ENCODE results near the gene MOSMO. TPM values are rescaled to one million over a fixed set of nuclear protein-coding genes. Genes with fewer than 3 reads are reported as not detected.
A peak's percentile ranks its signal among the peaks of the same experiment; 100 is the strongest.

Gene MOSMO
- total and polyA plus RNA-seq, 9 of the 15 experiments (the other 6 are each of a cell fraction or from before 2014, with no cell fraction given): 1.9 to 13.3 (median 7.7) TPM

DNA sequence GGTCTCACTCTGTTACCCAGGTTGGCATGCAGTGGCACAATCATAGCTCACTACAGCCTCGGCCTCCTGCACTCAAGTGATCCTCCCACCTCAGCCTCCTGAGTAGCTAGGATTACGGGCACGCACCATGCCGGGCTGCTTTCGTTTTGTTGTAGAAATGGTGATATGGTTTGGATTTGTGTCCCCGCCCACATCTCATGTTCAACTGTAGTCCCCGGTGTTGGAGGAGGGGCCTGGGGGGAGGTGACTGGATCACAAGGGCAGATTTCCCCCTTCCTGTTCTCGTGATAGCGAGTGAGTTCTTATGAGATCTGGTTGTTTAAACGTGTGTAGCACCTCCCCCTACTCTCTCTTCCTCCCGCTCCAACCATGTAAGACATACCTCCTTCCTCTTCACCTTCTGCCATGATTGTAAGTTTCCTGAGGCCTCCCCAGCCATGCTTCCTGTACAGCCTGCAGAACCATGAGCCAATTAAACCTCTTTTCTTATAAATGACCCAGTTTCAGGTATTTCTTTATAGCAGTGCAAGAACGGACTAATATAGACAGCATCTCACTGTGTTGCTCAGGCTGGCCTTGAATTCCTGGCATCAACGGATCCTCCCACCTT is 12.9 kb upstream of the MOSMO start (continued):
- TF ChIP-seq, protein P1, sequence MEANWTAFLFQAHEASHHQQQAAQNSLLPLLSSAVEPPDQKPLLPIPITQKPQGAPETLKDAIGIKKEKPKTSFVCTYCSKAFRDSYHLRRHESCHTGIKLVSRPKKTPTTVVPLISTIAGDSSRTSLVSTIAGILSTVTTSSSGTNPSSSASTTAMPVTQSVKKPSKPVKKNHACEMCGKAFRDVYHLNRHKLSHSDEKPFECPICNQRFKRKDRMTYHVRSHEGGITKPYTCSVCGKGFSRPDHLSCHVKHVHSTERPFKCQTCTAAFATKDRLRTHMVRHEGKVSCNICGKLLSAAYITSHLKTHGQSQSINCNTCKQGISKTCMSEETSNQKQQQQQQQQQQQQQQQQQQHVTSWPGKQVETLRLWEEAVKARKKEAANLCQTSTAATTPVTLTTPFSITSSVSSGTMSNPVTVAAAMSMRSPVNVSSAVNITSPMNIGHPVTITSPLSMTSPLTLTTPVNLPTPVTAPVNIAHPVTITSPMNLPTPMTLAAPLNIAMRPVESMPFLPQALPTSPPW (CRISPR knock-in tag; IDR thresholded peaks at IDR 0.05): peak; percentile 67; the same call in 1 of the 2 replicates
- peak; percentile 70 for TF ChIP-seq ZNF324 (CRISPR knock-in tag; IDR thresholded peaks at IDR 0.05)
- TF ChIP-seq DPF2 (IDR thresholded peaks at IDR 0.05): peak; percentile 56; the same call in 1 of the 2 replicates
- no peak for TF ChIP-seq ZFP36 (IDR thresholded peaks at IDR 0.05; ENCODE audit: low read depth, low read length, partially characterized antibody)
- TF ChIP-seq, protein P2, sequence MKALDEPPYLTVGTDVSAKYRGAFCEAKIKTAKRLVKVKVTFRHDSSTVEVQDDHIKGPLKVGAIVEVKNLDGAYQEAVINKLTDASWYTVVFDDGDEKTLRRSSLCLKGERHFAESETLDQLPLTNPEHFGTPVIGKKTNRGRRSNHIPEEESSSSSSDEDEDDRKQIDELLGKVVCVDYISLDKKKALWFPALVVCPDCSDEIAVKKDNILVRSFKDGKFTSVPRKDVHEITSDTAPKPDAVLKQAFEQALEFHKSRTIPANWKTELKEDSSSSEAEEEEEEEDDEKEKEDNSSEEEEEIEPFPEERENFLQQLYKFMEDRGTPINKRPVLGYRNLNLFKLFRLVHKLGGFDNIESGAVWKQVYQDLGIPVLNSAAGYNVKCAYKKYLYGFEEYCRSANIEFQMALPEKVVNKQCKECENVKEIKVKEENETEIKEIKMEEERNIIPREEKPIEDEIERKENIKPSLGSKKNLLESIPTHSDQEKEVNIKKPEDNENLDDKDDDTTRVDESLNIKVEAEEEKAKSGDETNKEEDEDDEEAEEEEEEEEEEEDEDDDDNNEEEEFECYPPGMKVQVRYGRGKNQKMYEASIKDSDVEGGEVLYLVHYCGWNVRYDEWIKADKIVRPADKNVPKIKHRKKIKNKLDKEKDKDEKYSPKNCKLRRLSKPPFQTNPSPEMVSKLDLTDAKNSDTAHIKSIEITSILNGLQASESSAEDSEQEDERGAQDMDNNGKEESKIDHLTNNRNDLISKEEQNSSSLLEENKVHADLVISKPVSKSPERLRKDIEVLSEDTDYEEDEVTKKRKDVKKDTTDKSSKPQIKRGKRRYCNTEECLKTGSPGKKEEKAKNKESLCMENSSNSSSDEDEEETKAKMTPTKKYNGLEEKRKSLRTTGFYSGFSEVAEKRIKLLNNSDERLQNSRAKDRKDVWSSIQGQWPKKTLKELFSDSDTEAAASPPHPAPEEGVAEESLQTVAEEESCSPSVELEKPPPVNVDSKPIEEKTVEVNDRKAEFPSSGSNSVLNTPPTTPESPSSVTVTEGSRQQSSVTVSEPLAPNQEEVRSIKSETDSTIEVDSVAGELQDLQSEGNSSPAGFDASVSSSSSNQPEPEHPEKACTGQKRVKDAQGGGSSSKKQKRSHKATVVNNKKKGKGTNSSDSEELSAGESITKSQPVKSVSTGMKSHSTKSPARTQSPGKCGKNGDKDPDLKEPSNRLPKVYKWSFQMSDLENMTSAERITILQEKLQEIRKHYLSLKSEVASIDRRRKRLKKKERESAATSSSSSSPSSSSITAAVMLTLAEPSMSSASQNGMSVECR (CRISPR knock-in tag; IDR thresholded peaks at IDR 0.05): peak; percentile 59
- no peak for TF ChIP-seq MAFG (tag; conservative IDR thresholded peaks at IDR 0.05)
- TF ChIP-seq, protein P3, sequence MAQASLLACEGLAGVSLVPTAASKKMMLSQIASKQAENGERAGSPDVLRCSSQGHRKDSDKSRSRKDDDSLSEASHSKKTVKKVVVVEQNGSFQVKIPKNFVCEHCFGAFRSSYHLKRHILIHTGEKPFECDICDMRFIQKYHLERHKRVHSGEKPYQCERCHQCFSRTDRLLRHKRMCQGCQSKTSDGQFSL (CRISPR knock-in tag; IDR thresholded peaks at IDR 0.05): peak; percentile 77
- TF ChIP-seq, protein P3 (tag; IDR thresholded peaks at IDR 0.05): no peak
- peak; percentile 81 for TF ChIP-seq POLR2H (tag; IDR thresholded peaks at IDR 0.05; ENCODE audit: low read depth)
- TF ChIP-seq ZNF79 (CRISPR knock-in tag; IDR thresholded peaks at IDR 0.05; ENCODE audit: low read depth): no peak
- TF ChIP-seq TRIM28 (IDR thresholded peaks at IDR 0.05): 0 out of 2 replicates have a peak, but pooled peaks have one; percentile 38
- no peak for TF ChIP-seq BRD4 (IDR thresholded peaks at IDR 0.05)
- TF ChIP-seq, protein P4, sequence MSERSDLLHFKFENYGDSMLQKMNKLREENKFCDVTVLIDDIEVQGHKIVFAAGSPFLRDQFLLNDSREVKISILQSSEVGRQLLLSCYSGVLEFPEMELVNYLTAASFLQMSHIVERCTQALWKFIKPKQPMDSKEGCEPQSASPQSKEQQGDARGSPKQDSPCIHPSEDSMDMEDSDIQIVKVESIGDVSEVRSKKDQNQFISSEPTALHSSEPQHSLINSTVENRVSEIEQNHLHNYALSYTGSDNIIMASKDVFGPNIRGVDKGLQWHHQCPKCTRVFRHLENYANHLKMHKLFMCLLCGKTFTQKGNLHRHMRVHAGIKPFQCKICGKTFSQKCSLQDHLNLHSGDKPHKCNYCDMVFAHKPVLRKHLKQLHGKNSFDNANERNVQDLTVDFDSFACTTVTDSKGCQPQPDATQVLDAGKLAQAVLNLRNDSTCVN (CRISPR knock-in tag; IDR thresholded peaks at IDR 0.05): 0 out of 2 replicates have a peak, but pooled peaks have one; percentile 62
- TF ChIP-seq, protein P5, sequence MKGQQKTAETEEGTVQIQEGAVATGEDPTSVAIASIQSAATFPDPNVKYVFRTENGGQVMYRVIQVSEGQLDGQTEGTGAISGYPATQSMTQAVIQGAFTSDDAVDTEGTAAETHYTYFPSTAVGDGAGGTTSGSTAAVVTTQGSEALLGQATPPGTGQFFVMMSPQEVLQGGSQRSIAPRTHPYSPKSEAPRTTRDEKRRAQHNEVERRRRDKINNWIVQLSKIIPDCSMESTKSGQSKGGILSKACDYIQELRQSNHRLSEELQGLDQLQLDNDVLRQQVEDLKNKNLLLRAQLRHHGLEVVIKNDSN (CRISPR knock-in tag; IDR thresholded peaks at IDR 0.05): peak; percentile 73
- no peak for TF ChIP-seq RBM14 (IDR thresholded peaks at IDR 0.05; ENCODE audit: borderline replicate concordance, insufficient read depth, low read depth, low read length)
- peak; percentile 46; the same call in 1 of the 2 replicates for TF ChIP-seq EHMT2 (IDR thresholded peaks at IDR 0.05)
- TF ChIP-seq, protein P6, sequence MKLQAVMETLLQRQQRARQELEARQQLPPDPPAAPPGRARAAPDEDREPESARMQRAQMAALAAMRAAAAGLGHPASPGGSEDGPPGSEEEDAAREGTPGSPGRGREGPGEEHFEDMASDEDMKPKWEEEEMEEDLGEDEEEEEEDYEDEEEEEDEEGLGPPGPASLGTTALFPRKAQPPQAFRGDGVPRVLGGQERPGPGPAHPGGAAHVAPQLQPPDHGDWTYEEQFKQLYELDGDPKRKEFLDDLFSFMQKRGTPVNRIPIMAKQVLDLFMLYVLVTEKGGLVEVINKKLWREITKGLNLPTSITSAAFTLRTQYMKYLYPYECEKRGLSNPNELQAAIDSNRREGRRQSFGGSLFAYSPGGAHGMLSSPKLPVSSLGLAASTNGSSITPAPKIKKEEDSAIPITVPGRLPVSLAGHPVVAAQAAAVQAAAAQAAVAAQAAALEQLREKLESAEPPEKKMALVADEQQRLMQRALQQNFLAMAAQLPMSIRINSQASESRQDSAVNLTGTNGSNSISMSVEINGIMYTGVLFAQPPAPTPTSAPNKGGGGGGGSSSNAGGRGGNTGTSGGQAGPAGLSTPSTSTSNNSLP (IDR thresholded peaks at IDR 0.05; ENCODE audit: borderline replicate concordance, low read depth, low read length): 0 out of 2 replicates have a peak, but pooled peaks have one; percentile 16
